ENCODE measurements around the gene CD151.

The CD151 gene

GRCh38 chr11:859394-860131, 26.8 kb downstream of the CD151 start:
- peak; percentile 95 for DNase-seq

- DNase-seq, result peak; percentile 45
These were observed 27.7 kb downstream of the CD151 start for GRCh38 chr11:860234-861104.

- no peak for DNase-seq
These were observed 28.3 kb downstream of the CD151 start for GRCh38 chr11:861105-861479.

- DNase-seq, result peak; percentile 89
These were observed 29.4 kb downstream of the CD151 start for GRCh38 chr11:862081-862661.

GRCh38 chr11:862696-863022, 29.9 kb downstream of the CD151 start:
- DNase-seq, result no peak

- no peak for DNase-seq
These were observed 30.5 kb downstream of the CD151 start for GRCh38 chr11:863023-863909.

GRCh38 chr11:863910-864827, 31.4 kb downstream of the CD151 start:
- DNase-seq, result no peak

GRCh38 chr11:864898-865297, 32.1 kb downstream of the CD151 start:
- no peak for DNase-seq

- no peak for DNase-seq
These were observed 33.0 kb downstream of the CD151 start for GRCh38 chr11:865462-866430.

- no peak for DNase-seq
These were observed 33.7 kb downstream of the CD151 start for GRCh38 chr11:866481-866880.

GRCh38 chr11:867856-868358, 35.2 kb downstream of the CD151 start:
- no peak for DNase-seq

- no peak for DNase-seq
These were observed 35.6 kb downstream of the CD151 start for GRCh38 chr11:868394-868793.

- DNase-seq, result no peak
These were observed 36.0 kb downstream of the CD151 start for GRCh38 chr11:868802-869201.

GRCh38 chr11:869399-870126, 36.8 kb downstream of the CD151 start:
- DNase-seq, result no peak

- DNase-seq, result no peak
These were observed 37.3 kb downstream of the CD151 start for GRCh38 chr11:870127-870413.

- DNase-seq, result no peak
These were observed 37.7 kb downstream of the CD151 start for GRCh38 chr11:870418-870817.

- DNase-seq, result no peak
These were observed 38.7 kb downstream of the CD151 start for GRCh38 chr11:871472-871871.

GRCh38 chr11:872799-873198, 40.0 kb downstream of the CD151 start:
- no peak for DNase-seq

GRCh38 chr11:873706-874105, 41.0 kb downstream of the CD151 start:
- no peak for DNase-seq

- DNase-seq, result no peak
These were observed 42.5 kb downstream of the CD151 start for GRCh38 chr11:875203-875602.
